Stimulated activated CD8-positive, alpha-beta memory T cell treated with anti-CD3 and anti-CD28 coated beads, Interleukin-4, amount 100 ng/mL, for 4 hours (primary cell): ENCODE measurements around the gene HLA-DPA1.
"Not testable (repeated sequence)": the region's sequence is repeated elsewhere in the genome, so short reads cannot be mapped to it uniquely, and the experiment has no call there.

Experiments
- DNase-seq, 2 donors: peaks; one replicate each; pipeline ENCODE4 v3.0.0-alpha.2; 2020; ENCODE audit warnings: low read depth in 2 of 2, low spot score in 1 of 2

HLA-DPA1 gene

GRCh38 chr6:33065312-33065711 is 8.1 kb downstream of the HLA-DPA1 start:
- no peak for DNase-seq

DNA sequence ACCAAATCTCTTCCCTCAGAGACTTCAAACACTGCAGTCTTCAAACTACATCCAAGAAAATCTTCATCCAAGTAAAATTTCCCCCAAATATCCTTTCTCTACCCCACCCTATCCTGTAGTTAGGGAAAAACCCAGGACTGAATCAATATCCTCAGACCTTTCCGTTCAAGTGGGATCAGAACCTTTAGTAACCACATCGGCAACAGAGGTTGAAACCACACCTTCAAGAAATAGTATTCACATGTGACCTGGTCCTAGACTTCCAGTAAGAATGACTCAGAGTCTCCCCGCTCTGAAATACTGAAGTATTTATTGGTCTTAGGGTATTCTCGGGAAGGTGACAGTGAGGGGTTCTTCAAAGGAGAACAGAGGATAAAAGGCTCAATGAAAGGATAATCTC is 8.7 kb downstream of the HLA-DPA1 start:
- no peak for DNase-seq

DNA sequence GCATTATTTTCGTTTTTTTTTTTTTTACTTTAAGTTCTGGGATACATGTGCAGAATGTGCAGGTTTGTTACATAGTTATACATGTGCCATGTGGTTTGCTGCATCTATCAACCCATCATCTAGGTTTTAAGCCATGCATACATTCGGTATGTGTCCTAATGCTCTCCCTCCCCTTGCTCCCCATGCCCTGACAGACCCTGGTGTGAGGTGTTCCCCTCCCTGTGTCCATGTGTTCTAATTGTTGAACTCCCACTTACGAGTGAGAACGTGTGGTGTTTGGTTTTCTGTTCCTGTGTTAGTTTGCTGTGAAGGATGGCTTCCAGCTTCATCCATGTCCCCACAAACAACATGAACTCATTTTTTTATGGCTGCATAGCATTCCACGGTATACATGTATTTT is 10.0 kb downstream of the HLA-DPA1 start:
- DNase-seq: not testable (repeated sequence)

DNA sequence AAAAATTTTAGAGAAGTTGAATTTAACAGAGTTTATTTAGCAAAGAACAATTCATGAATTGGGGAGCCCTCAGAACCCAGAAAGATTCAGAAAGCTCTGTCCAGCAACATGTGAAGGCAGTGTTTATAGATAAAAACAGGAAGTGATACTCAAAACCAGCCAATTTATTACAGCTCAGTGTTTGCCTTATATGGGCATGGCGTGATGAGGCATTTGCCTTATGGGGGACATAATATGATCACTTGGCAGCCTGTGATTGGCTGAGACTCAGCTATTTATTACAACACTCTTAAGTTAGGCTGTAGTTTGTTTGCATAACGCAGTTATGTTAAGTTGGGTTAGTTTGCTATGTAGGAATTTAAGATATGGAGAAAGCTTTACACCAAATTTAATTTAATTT is 11.5 kb downstream of the HLA-DPA1 start:
- no peak for DNase-seq

DNA sequence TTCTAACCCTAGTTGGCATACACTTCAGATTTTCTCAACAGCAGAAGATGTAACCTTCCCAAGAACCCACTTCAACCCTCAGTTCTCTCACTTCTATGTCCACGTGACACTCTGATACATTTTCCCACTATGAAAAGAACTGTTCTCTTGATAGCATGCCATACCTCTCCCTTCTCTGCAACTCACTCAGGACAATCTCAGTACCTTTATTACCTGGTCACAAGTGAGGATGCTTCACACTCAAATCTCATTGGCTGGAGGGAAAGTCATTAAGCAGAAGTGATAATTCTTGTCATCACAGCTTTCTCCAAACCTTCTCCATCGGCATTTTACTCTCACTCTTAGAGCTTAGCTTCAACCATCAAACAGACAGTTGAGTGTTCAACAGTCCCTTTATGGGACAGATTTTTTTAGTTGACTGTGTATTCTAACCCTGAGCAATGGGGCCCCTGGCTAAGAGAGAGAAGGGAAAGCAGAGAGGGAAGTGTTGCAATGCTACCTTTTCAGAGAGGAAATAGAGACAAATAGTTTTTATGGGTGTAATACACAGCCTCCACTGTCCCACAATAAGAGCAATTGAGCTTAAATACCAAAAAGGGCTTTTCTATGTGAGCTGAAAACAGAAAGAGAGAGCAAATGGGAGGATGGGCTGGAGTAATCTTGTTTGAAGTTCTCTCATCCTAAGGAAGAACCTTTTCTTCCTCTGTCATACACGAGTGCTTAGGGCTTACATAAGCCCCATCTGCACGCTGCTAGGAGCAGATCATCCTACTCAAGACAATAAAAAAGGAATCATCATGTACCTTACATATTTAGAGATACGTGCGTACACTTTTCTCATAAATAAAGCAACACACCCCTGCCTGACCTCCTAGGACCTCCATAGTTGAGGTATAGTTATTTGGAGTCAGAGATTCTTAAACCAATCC is 16.0 kb downstream of the HLA-DPA1 start:
- no peak for DNase-seq

GRCh38 chr6:33053230-33053629 is 20.2 kb downstream of the HLA-DPA1 start:
- DNase-seq: no peak

DNA sequence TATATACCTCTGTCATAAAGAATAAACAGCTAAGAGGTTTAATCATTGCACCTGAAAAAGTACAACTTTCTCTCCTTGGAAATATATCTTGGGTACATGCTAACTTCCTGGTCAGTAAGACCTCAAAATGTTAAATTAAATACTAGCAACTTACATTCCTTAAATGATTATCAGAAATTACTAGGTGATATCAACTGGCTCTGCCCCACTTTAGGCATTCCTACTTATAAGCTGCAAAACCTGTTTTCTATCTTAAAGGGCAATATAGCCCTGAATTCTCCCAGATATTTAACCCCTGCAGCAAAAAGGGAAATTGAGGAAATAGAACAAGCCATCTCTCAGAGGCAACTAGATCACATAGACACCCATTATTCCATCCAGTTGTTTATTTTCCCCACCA is 20.8 kb downstream of the HLA-DPA1 start:
- no peak for DNase-seq

- no peak for DNase-seq
These were observed 23.2 kb downstream of the HLA-DPA1 start for GRCh38 chr6:33050014-33050810.

- DNase-seq: no peak
These were observed 24.0 kb downstream of the HLA-DPA1 start for GRCh38 chr6:33049323-33050013.

DNA sequence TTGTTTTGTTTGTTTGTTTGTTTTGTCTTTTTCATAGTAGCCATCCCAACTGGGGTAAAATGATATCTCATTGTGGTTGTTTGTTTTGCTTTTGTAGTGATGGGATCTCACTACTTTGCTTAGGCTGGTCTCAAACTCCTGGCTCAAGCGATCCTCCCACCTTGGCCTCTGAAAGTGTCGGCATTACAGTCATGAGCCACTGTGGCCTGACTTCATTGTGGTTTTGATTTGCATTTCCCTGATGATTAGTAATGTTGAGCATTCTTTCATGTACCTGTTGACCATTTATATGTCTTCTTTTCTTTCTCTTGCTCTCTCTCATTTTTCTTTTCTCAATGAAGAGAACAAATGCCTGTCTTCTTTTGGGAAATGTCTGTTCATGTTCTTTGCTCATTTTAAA is 33.3 kb downstream of the HLA-DPA1 start:
- no peak for DNase-seq

- no peak for DNase-seq
These were observed 36.9 kb downstream of the HLA-DPA1 start for GRCh38 chr6:33036535-33036934.

- no peak for DNase-seq
These were observed 38.9 kb downstream of the HLA-DPA1 start for GRCh38 chr6:33034554-33034953.

DNA sequence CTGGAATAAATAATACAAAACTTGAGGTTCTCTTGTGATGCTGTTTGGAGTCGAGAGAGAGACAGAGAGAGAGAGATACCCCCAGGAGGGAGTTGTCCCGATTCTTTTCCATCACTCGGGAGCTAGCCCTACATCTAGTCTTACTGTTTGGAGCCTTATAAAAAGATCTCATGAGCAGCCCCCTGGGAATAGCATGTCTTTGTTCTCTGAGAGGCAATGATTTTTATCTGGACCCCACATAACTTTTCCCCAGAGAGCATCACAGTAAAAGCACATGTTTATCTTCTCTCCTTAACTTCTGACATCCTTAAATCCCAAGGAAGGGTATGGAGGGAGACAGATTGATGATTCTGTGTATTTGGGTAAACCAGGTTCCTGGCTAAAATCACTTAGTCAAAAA is 43.2 kb downstream of the HLA-DPA1 start:
- no peak for DNase-seq

DNA sequence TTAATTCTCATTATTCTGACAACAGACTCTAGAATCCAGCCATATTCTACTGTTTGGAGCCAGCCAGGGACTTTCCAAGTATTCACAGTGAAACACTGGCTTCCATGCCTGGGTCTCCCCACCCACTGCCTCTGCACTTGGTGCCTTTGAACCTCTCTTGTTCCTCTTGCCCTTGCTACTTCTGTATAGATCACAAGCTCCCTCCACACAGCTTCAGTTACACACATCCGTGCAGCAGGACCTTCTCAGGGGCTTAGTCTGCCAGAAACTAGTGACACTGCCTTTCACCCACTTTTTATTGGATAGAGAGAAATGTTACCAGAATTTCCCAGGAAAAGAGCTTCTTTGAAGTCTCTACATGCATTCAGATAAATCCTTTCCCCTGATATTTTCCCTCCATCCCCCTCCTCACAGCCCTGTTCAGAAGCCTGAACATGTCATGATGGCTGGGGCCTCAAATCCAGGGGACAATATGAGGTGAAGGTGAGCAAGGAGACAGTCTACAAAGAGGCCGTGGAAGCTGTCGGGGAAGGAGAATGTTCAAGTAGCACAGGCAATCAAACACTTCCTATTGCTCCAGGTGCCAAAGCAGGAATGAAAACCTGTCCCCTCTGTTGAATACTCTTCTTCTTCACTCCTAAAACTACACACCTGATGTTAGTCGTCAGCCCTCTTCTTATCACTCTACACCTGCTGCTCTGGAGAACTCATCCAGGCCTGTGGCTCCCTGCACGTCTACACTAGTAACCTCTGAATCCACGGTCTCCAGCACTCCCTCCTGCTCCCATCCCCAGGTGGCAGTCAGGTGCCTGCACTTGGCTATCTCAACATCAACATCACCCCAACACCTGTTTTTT is 43.9 kb downstream of the HLA-DPA1 start:
- DNase-seq: no peak

- DNase-seq: no peak
These were observed 45.1 kb downstream of the HLA-DPA1 start for GRCh38 chr6:33028220-33028849.

DNA sequence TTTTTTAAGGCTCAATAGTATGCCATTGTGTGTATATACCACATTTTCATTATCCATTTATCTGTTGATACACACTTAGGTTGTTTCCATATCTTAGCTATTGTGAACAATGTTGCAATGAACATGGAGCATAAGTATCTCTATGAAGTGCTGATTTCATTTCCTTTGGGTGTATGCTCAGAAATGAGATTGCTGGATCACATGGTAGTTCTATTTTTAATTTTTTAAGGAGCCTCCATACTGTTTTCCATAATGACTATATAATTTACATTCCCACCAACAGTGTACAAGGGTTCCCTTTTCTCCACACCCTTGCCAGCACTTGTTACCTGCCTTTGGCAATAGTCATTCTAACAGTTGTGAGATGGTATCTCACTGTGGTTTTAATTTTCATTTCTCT is 48.9 kb downstream of the HLA-DPA1 start:
- no peak for DNase-seq

DNA sequence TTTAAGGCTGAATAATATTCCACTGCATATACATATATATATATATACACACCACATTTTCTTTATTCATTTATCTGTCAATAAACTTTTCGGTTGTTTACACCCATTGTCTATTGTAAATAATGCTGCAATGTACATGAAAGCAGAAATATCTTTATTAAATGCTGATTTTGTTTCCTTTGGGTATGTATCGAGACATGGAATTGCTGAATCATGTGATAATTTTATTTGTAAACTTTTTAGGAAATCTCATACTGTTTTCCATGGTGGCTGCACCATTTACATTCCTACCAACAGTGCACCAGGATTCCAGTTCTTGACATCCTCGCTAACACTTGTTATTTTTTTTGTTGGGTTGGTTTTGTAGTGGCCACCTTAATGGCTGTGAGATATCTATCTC is 49.9 kb downstream of the HLA-DPA1 start:
- no peak for DNase-seq

DNA sequence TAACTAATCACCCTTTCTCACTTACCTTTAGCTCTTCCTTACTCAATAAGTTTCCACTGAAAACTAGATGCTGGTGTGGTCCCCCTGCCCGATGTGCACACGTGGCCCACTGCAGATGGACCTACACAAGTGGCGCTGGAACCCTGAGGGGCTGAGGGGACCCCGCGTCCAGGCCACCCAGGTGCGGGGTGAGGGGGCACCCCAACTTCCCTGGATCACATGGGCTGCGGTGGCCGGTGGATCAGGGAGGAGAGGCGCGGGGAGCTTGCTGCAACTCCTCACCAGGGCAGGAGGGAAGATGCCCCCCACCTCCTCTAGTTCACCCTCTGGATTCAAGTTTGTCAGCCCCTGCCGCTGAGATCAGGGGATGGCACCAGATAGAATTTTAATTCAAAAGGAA is 51.5 kb downstream of the HLA-DPA1 start:
- no peak for DNase-seq

DNA sequence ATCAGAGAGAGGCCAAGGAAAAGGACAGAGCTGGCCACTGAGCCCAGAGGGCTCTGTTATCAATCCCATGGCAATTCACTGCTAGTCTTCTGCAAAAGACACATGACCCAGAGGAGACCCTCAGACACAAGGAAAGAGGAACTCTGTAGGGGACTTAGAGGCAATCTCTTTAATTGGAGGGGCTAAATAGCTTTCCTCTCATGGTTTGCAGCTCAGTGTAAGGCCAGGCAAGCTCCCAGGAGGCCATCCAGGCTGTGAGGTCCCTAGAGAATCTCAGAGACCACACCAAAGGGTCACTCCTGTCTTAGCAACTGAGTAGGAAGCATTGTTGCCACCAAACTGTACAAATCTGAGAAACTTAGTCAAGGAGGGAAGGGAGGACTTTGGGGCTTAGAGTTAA is 54.1 kb downstream of the HLA-DPA1 start:
- DNase-seq: no peak

DNA sequence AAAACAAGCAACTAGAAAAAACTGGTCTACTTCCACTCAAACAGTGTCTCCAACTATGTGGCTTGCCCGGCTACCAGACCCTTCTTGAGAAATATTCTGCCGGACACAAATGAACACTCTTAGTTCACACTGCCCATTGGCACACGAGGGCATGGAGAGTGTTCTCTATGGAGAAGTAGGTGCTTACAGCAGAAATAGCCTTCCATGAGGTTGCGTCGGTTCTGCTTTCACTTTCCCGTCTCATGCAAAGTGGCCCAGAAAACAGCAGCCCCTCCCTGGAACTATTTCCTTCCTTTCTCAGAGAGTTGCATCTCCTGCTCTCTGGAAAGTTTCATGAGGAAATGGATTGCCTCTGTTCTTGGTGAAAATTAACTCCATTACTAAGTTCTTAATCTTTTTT is 54.5 kb downstream of the HLA-DPA1 start:
- peak in 1 of 2 donors; percentile 18 for DNase-seq
